Suprapubic skin (tissue), 4 donors: Measurements from ENCODE around the gene B9D2. TPM values are rescaled to one million over a fixed set of nuclear protein-coding genes. Genes with fewer than 3 reads are reported as not detected.

Source experiments
- DNase-seq, 2 donors: peaks; one replicate each; pipeline ENCODE4 v3.0.0-alpha.2; 2019; ENCODE audit warnings: low spot score in 2 of 2
- H3K27ac ChIP-seq: fragments of 200-600 bp; sonication (generic); one replicate; pipeline ENCODE4 v1.5.1; 2019
- H3K27me3 ChIP-seq: fragments of 200-600 bp; sonication (generic); one replicate; pipeline ENCODE4 v1.5.1; 2019
- H3K36me3 ChIP-seq: fragments of 200-600 bp; sonication (generic); one replicate; pipeline ENCODE4 v1.5.1; 2019
- H3K4me1 ChIP-seq: fragments of 200-600 bp; sonication (generic); one replicate; pipeline ENCODE4 v1.5.1; 2019
- H3K4me3 ChIP-seq: fragments of 200-600 bp; sonication (generic); one replicate; pipeline ENCODE4 v1.5.1; 2019; ENCODE audit warnings: mild to moderate bottlenecking
- H3K9me3 ChIP-seq: fragments of 200-600 bp; sonication (generic); one replicate; pipeline ENCODE4 v1.5.1; 2019
- CTCF ChIP-seq, 2 donors: fragments of 200-600 bp in 1 of 2; fragments of 450-650 bp in 1 of 2; sonication (generic) in 1 of 2; IDR thresholded peaks; one replicate each; pipeline ENCODE4 v1.5.1; 2016 to 2019; ENCODE audit warnings: antibody characterized with exemption in 2 of 2, mild to moderate bottlenecking in 1 of 2, moderate library complexity in 1 of 2
- EP300 ChIP-seq: sonication (generic); formaldehyde crosslinking; IDR thresholded peaks from one replicate; pipeline ENCODE4 v1.6.1; 2017; ENCODE audit warnings: antibody characterized with exemption
- POLR2A ChIP-seq, 2 donors: fragments of 450-650 bp; IDR thresholded peaks; one replicate each; pipeline ENCODE4 v1.6.1; 2017; ENCODE audit warnings: antibody characterized with exemption in 2 of 2, mild to moderate bottlenecking in 2 of 2, moderate library complexity in 2 of 2
- POLR2AphosphoS5 ChIP-seq, 3 donors: sonication (generic); formaldehyde crosslinking; IDR thresholded peaks; one replicate each; pipeline ENCODE4 v1.6.1; 2017; ENCODE audit warnings: antibody characterized with exemption in 3 of 3
- WGBS: methylation state at CpG from one replicate; pipeline ENCODE4 v1.1.5; 2018; 5-methylcytosine and 5-hydroxymethylcytosine counted together
- total RNA-seq, 4 donors: library from RNA; depleted of rRNA; stranded (reverse); fragments of >200 nt; gene quantifications; one replicate each; pipeline ENCODE4 v1.1.0, GENCODE V29; 2016

The B9D2 gene
- total RNA-seq, 4 donors from 2014 or later: 2.8 to 9.3 (median 4.8) TPM

DNA sequence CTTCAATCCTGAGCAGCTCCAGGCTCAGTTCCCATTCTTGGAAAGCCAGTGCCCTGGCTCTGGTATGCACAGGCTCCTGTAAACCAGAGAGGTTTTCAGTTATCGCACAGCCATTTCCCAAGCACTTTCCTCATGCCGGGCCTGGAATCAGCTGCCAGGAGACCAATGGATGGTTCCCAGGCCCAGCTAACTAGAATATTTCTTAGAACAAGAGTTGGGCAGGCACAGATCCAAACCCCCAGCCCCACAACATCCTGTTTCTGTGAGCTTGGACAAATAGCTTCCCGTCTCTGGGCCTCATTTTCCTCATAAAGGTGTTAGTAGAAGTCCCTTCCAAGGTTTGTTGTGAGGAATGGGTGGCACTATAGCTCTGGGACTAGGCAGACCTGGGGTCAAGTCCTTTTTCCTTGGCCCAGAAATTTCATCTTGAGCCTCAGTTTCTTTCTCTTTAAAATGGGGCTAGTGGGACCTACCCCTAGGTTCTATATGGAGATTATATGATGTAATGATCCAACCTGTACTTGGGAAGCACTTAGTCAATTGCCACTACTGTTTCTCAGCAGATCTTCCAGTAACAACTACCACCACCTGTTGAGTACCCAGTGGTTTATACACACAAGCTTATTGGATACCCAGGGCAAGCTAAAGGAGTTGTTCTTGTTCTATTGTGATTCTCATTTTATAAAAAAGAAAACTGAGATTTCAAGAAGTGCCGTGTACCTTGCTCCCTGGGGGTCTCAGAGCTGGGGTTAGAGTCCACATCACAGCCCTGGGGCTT lies 59.1 kb downstream of the B9D2 start:
- 67% methylated on average over 4 of the region's 4 CpGs for WGBS

More for the DNA sequence above, 59.1 kb downstream of the B9D2 start:
- Histone ChIP-seq H3K4me3 (no peak overlapping the region), H3K4me1 (peaks cover 45% of the 10 kb centered on the region), H3K27me3 (no peaks in the 10 kb centered on the region), H3K9me3 (no peaks in the 10 kb centered on the region), H3K36me3 (peaks cover 71% of the 10 kb centered on the region), H3K27ac (no peak overlapping the region)
- TF ChIP-seq EP300 (no peak), CTCF (IDR thresholded peaks at IDR 0.05) (no peak), POLR2A (IDR thresholded peaks at IDR 0.05) (no peak), POLR2AphosphoS5 (IDR thresholded peaks at IDR 0.05) (no peak)
- DNase-seq: no peak

Other genes with a start within 250 kb of the B9D2 start
- not detected for gene CYP2F1, start 249.7 kb downstream of the B9D2 start, total RNA-seq
- gene CYP2S1, start 170.9 kb downstream of the B9D2 start, total RNA-seq: 1 to 10 TPM; 1.8 to 6.5 (median 2.5) TPM
- 10 to 100 TPM; 18.2 to 35.8 (median 28.3) TPM for gene AXL, start 144.9 kb downstream of the B9D2 start, total RNA-seq
- gene HNRNPUL1, start 99.8 kb downstream of the B9D2 start, total RNA-seq: 100 to 1,000 TPM; 140 to 213 (median 188) TPM
- gene CCDC97, start 54.0 kb downstream of the B9D2 start, total RNA-seq: 10 to 100 TPM; 13.4 to 30.0 (median 18.5) TPM
- 10 to 100 TPM; 16.4 to 19.9 (median 17.4) TPM for gene TGFB1, start 10.2 kb downstream of the B9D2 start, total RNA-seq
- gene TMEM91, start 12.4 kb upstream of the B9D2 start, total RNA-seq: 100 to 1,000 TPM in 2 of 4 donors, 10 to 100 TPM in 2; 29.6 to 109 (median 88.1) TPM
- 10 to 100 TPM; 23.0 to 51.5 (median 31.9) TPM for gene EXOSC5, start 33.2 kb upstream of the B9D2 start, total RNA-seq
- gene BCKDHA, start 33.7 kb upstream of the B9D2 start, total RNA-seq: 100 to 1,000 TPM in 1 of 4 donors, 10 to 100 TPM in 3; 49.7 to 112 (median 76.2) TPM
- 1 to 10 TPM; 4.7 to 9.6 (median 6.2) TPM for gene B3GNT8, start 63.2 kb upstream of the B9D2 start, total RNA-seq
- gene DMAC2, start 75.8 kb upstream of the B9D2 start, total RNA-seq: 10 to 100 TPM; 26.1 to 36.4 (median 34.2) TPM
- not detected for gene ERICH4, start 79.0 kb upstream of the B9D2 start, total RNA-seq
- 1 to 10 TPM in 1 of 4 donors, not detected in 3; 2.3 TPM for gene CEACAM21, start 212.0 kb upstream of the B9D2 start, total RNA-seq